ENCODE measurements around the gene FASTKD1.
"Not testable (repeated sequence)": the region's sequence is repeated elsewhere in the genome, so short reads cannot be mapped to it uniquely, and the experiment has no call there.

The FASTKD1 gene

GRCh38 chr2:169609264-169609663, 35.6 kb upstream of the FASTKD1 start:
- no peak for TF ChIP-seq CTCF (IDR thresholded peaks at IDR 0.05; ENCODE audit: borderline replicate concordance, control extremely low read depth, extremely low read depth, insufficient read depth, missing control alignments)
- no peak for DNase-seq (ENCODE audit: low spot score)
- in situ Hi-C loops (cut with MboI; ENCODE audit: low sequenced_read_pairs, unreplicated experiment), result no loop called here

- in situ Hi-C loops (cut with MboI; ENCODE audit: low sequenced_read_pairs, unreplicated experiment), result no loop called here
Observed at GRCh38 chr2:169599568-169599967, 25.9 kb upstream of the FASTKD1 start.

GRCh38 chr2:169598982-169599381, 25.3 kb upstream of the FASTKD1 start:
- no peak for DNase-seq (ENCODE audit: low spot score)
- in situ Hi-C loops (cut with MboI; ENCODE audit: low sequenced_read_pairs, unreplicated experiment), result no loop called here
- no peak for TF ChIP-seq CTCF (IDR thresholded peaks at IDR 0.05; ENCODE audit: borderline replicate concordance, control extremely low read depth, extremely low read depth, insufficient read depth, missing control alignments)

More at GRCh38 chr2:169599568-169599967, 25.9 kb upstream of the FASTKD1 start:
- TF ChIP-seq CTCF (IDR thresholded peaks at IDR 0.05; ENCODE audit: borderline replicate concordance, control extremely low read depth, extremely low read depth, insufficient read depth, missing control alignments), result no peak
- DNase-seq (ENCODE audit: low spot score), result no peak

- in situ Hi-C loops (cut with MboI; ENCODE audit: low sequenced_read_pairs, unreplicated experiment); DNase-seq (ENCODE audit: low spot score): not testable (repeated sequence)
Observed at GRCh38 chr2:169596546-169596945, 22.9 kb upstream of the FASTKD1 start.

GRCh38 chr2:169590804-169591203, 17.1 kb upstream of the FASTKD1 start:
- no peak for TF ChIP-seq CTCF (IDR thresholded peaks at IDR 0.05; ENCODE audit: borderline replicate concordance, control extremely low read depth, extremely low read depth, insufficient read depth, missing control alignments)
- in situ Hi-C loops (cut with MboI; ENCODE audit: low sequenced_read_pairs, unreplicated experiment), result no loop called here
- no peak for DNase-seq (ENCODE audit: low spot score)

- TF ChIP-seq CTCF (IDR thresholded peaks at IDR 0.05; ENCODE audit: borderline replicate concordance, control extremely low read depth, extremely low read depth, insufficient read depth, missing control alignments), result no peak
- in situ Hi-C loops (cut with MboI; ENCODE audit: low sequenced_read_pairs, unreplicated experiment), result no loop called here
- no peak for DNase-seq (ENCODE audit: low spot score)
Observed at GRCh38 chr2:169585673-169586072, 12.0 kb upstream of the FASTKD1 start.

GRCh38 chr2:169584005-169584877, 10.6 kb upstream of the FASTKD1 start, which contains the start of gene PPIG:
Gene PPIG, plus strand, starts transcription at chr2:169584351. Its CDS starts 19,691 bp downstream, at chr2:169604042.
- peak; percentile 91 for DNase-seq (ENCODE audit: low spot score)
- in situ Hi-C loops (cut with MboI; ENCODE audit: low sequenced_read_pairs, unreplicated experiment), result no loop called here
- TF ChIP-seq CTCF (IDR thresholded peaks at IDR 0.05; ENCODE audit: borderline replicate concordance, control extremely low read depth, extremely low read depth, insufficient read depth, missing control alignments), result no peak
